HG02938 (cell line): Measurements from ENCODE around the gene GUCD1.
"Not testable (repeated sequence)": the region's sequence is repeated elsewhere in the genome, so short reads cannot be mapped to it uniquely, and the experiment has no call there.

Source experiments
- ATAC-seq: cut with Tn5 transposase; IDR thresholded peaks from one replicate; pipeline ENCODE4 v1.9.1; 2021; ENCODE audit warnings: mild to moderate bottlenecking, moderate library complexity; ENCODE audit not compliant: unreplicated experiment

GUCD1 gene

DNA sequence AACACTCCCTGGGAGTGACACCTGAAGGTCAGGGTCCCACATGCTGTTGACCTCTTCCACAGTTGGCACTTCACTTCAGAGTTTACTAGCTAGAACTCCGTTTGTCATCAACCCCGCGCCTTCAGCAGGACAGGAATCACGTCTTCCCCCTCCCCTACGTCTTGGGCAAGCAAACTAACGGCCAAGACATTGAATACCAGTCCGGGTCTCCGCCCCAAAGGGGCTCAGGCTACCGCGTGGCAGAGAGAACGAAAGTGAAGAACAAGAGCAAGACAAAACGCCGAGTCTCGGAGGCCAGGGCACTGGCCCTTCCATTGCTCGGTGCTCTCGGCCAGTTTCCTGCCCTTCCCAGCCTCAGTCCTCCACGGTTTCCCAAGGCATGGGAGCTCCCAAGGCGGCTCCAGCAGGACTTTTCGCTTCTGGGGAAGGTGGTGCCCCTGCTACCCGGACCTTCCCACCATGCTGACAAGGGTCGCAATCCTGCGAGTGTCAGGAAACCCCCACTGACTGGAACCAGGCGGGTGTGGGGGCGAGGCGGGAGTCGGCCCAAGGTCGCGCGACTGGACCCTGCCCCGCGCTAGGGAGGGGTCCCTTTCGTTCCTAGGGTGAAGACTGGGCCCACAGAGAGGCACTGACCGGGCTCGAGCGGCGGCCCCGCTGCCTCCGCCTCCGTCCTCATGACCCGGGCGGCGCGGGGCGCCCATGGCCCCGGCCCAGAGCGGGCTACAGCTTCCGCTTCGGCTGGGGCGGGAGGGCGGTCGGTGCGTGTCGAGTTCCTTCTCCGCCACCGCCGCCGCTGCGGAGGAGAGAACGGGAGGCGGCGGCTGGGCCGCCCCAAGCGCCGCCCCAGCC lies at the start of gene GUCD1:
GUCD1 (minus strand) TSS at position 826 of the 852 bp plus-strand sequence; CDS start at position 679, 147 bp downstream.
- peak; percentile 5 for ATAC-seq

DNA sequence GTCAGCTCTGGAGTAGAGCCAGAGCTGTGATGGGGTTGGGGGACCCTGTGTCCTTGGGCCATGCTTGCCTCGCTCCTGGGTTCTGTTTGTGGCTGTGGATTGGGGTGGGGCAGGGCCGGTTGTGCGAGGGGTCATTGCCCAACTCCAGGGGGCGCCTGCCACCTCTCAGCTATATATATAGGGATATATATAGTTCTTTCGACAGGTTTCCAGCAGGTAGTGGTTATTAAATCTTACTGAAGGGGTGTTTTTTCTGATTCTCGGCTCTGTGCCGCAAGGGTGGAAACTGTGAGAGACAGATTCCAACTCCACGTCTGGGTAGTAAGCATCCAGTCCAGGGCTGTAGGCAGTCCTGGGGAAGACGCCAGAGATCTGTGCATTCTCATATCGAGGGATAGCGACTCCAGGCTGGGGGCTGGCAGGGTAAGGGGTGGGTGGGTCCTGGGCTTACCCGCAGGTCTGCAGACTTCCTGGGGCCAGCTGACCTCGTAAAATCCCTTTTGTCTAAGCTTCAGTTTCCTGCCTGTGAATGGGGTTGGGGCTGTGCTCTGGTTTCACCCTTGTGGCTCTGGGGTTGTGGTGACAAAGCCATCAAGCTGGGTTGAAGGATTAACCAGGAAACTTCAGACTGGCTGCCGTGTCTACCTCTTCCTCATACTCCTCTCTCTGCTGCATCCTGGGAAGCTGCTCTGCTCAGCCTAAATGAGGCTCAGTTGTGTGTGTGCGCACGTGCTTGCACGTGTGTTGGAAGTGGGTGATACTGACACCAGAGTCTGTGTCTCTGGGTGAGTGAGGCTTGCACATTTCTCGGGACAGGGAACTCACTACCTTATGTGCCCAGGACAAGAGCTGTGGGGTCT lies 49.1 kb upstream of the GUCD1 start:
- not testable (repeated sequence) for ATAC-seq

DNA sequence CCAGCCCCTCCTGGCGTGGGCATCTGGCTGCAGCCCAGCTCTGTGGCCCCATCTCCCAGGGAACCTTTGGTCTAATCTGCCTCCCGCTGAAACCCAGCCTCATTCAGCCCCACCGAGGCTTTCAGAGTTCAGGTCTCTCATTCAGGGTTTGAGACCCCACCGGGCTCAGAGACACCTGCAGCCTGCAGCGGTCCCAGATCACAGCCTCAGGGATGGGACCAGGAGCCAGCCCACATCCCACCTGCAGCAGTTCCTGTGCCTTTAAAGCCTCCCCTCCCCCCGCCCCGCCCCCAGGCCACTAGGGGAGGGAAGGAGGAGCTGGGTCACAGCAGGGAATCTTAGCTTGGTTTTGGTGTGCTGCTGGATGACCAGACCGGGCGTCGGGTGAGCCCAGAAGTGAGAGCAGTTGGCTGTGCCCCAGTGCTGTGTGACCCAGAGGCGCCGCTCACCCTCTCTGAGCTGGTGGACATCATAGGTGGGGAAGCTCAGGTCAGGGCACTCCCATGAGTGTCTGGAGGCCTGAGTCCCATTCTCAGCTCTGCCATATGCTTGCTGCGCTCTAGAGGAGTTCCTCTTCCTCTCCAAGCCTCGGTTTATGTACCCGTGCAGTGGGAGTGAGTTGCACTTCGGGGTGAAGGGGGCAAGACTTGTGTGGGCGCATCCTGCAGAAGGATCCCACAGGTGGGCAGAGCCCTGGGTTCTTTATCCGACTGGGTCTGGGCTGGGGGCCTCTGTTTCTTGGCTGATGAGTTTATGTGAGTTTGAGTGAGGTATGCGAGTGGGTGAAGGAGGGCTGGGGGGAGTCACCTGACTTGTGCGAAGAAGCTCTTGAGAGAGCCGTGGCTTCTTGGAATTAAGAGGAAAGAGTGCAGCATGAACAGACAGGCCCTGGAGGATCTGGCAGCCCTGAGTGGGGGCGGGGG lies 48.2 kb upstream of the GUCD1 start, which contains the start of gene GGT1:
GGT1 (plus strand) TSS at position 347 of the 923 bp plus-strand sequence. CDS start 7,889 bp downstream, outside the sequence.
- not testable (repeated sequence) for ATAC-seq

DNA sequence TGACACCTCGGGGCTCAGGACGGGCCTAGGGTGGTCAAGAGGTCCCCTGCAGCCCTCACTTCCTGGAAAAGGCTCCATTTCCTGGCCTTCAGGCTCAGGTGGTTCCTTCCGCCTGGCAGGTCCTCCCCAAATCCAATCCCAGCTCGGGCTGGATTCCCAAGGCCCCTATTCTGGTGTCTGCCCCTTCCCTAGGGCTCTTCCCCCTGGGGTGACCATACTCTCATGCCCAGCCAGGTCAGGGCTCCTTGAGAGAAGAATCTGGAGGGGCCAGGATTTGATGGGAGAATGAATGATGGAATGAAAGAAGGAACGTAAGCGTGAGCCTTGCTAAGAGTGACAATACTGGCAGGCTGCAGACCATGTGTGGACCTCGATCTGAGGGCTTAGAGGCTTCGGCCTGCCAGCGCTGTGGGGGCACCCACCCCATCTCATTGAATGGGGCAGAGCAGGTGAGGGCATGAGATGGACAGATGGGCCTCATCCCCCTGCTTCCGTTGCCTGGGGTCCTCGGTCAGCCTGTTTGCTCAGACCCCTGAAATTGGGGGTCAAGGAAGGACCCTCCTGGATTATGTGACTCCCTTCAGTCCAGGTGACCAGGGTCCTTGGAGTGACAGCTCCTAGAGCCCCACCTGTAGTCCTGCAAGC lies 47.3 kb upstream of the GUCD1 start:
- not testable (repeated sequence) for ATAC-seq

DNA sequence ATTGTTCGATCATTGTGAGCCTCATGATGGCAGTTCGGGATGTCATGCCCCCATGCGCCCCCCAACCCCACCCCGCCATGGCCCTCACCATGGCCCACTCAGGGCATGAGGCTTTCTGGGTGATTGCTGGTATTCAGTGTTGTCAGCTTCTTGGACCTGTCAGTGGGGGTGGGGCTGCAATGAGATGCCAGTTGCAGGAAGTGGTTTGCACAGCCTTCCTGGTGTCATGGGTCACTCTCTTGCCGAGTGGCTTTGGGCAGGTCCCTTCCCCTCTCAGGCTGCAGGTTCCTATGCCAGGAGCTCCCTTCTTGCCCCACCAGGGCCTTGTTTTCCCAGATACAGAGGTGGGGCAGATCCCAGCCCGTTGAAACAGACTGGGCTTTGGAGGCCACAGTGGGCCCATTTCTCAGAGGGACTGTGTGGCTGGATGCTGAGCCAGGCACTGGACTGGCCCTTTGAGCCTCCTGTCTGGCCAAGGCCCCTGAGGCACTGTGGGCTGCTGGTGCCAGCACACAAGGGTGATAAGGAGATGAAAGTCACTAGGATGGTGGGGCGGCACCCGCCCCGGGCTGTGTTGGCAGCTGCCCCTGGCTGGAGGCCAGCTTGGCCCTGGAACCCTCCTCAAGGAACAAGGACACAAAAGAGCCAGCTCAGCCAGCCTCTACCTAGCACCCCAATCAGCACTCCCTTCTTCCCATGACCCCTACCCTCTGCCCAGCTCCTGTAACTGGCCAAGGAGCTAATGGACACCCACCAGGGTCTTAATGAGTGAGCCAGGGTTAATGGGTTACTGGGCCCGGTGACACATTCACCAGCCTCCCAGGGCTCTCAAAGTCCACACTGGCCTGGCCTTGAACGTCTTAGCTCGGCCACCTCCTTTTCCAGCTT lies 46.5 kb upstream of the GUCD1 start:
- no peak for ATAC-seq

DNA sequence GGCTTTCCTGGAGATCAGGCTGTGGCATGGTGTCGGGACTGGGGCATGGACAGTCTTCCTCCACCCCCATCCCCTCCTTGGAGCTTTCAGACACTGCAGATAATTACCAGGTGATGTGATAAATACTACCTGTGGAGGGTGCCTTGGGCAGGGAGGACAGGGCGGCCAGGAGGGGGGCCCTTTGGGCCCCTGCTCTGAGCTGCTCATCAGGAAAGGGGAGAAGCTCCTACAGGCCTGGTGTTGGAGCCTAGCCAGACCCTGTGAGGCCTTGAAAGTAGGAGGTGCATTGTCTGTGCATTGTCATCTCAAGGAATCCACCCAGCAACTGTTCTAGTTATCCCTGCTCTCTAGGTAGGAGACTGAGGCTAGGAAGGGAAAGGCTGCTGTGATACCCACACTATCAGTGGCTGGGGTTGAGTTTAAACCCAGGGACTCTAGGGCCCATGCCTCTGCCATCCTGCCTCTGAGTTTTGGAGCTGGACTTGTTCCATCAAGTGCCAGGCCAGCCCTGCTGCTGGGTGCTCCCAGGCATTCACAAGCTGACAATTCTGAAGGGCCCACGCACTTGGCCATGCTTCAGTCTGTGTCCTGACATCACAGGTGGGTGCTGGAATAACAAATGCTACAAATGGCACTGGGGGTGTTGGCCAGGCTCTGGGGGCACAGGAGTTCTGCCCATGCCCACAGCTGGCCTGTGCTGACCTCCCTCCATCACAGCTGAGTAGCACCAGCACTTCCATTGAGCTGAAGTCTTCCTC lies 45.2 kb upstream of the GUCD1 start:
- ATAC-seq = not testable (repeated sequence)

DNA sequence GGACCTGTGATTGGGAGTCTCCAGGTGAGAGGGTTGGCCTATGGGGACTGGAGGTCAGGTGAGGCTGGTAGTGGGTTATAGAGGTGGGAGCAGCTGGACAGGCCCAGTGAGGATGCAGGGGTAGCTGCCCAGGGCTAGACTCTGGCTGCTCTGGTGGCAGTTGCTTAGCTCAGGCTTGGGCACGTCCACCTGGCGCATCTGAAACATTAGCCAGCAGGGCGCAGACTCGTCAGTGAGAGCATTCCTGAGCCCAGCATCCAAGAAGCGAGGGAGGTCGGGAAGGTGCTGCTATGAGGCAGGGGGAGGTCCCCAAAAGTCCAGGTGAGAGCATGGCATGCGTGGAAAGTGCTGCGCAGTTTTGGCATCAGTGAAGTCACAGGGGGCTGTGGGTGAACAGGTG lies 44.6 kb upstream of the GUCD1 start:
- ATAC-seq = no peak

DNA sequence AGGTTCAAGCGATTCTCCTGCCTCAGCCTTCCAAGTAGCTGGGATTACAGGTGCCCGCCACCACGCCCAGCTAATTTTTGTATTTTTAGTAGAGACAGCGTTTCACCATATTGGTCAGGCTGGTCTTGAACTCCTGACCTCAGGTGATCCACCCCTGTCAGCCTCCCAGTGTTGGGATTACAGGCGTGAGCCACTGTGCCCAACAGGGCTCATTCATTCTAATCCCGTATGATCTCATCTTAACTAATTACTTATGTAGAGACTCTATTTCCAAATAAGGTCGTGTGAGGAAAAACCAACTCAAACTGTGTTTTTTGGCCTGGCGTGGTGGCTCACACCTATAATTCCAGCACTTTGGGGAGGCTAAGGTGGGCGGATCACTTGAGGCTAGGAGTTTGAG lies 42.1 kb upstream of the GUCD1 start:
- ATAC-seq = not testable (repeated sequence)

DNA sequence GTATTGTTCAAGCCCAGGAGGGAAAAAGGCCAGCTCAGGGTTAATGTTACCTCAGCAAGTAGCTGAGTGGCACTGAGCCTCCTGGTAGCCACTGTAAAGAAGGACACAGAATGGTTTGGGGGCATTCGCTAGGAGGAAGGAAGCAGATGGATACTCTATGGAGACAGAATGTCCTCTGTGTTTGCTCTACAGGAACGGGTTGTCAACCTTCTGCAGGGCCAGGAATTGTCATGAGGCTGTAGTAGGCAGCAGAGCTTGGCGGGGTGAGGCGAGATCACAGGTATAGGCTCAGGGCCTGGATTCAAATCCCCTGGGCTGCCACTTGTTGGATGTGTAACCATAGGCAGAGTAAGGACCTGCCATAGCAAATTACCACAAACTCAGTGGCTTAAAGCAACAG lies 40.9 kb upstream of the GUCD1 start:
- ATAC-seq = no peak

DNA sequence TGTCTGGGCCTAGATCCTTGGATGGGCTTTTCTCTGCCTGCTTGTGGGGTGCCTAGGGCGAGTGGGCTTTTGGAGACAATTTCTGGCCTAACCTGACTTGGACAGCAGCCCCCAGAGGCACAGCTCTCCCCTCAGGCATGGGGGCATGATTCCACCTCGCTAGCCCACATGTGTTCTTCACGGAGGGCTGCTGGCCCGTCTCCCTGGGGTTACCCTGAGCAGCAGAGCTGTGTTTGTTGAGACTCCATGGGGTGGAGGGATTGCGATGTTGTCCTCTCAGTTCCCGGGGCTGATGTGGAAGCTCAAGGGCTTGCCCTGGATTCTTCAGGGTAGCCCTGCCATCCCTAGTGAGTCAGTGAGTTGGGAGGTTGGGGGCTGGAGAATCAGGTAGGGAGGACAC lies 40.3 kb upstream of the GUCD1 start:
- ATAC-seq = no peak

DNA sequence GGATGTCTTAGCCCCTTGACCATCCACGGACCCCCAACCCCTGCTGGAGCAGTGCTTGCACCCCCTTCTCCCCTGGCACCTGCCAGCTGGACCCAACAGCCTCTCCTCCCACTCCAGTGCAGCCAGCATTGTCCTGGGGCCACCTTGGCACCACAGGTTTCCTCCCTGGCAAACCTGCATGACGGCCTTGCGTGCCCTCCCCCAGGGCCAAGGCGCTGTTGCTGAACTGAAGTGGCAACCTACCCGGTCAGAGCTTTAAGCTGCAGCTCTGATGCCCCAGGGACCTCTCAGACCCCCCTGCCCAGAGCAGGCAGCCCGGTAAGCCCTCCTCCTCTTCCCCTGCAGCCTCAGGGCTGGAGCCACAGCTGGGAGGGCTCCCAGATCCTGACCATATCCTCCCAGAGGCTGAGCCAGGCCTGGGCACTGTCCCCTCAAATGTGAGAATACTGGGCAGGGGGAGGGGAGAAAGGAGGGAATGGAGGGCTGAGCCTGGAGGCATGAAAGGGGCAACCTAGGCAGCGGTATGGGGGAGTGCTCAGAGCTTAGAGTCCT lies 39.7 kb upstream of the GUCD1 start:
- no peak for ATAC-seq

DNA sequence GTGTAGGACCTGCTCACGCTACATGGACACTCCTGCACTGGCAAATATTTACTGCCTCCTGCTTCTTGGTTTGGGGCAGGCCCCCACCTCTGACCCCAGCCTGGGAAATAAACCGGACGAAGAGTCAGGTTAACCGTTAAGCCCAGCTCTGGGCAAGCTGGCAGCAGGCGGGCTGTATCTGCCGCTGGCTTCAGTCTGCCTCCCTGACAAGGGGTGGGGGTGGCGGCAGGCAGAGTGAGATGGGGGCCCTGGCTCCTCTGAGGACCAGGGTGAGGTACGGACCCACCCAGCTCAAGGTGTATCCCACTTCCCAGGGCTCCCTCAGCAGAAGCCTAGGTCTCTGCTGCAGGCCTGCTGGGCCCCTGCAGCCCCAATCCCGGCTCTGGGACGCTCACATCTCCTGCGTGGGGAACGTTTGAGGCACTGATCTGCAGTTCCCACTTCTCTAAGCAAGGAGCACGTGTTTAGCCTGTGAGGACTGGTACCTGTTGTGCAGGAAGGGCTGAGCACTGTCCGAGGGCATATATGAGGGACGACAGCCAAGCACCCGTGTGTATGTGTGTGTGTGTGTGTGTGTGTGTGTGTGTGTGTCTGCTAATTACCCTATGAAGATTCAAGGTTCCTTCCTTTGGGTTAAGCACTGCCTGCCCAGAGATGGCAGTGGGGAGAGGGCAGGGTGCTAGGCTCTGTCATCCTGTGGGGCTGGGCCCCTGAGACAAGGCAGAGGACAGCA lies 39.1 kb upstream of the GUCD1 start:
- ATAC-seq = no peak

DNA sequence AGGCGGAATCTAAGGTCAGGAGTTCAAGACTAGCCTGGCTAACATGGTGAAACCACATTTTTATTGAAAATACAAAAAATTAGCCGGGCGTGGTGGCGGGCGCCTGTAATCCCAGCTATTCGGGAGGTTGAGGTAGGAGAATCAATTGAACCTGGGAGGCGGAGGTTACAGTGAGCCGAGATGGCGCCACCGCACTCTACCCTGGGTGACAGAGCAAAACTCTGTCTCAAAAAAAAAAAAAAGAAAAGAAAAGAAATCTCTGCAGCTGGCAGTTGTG lies 38.6 kb upstream of the GUCD1 start:
- not testable (repeated sequence) for ATAC-seq

DNA sequence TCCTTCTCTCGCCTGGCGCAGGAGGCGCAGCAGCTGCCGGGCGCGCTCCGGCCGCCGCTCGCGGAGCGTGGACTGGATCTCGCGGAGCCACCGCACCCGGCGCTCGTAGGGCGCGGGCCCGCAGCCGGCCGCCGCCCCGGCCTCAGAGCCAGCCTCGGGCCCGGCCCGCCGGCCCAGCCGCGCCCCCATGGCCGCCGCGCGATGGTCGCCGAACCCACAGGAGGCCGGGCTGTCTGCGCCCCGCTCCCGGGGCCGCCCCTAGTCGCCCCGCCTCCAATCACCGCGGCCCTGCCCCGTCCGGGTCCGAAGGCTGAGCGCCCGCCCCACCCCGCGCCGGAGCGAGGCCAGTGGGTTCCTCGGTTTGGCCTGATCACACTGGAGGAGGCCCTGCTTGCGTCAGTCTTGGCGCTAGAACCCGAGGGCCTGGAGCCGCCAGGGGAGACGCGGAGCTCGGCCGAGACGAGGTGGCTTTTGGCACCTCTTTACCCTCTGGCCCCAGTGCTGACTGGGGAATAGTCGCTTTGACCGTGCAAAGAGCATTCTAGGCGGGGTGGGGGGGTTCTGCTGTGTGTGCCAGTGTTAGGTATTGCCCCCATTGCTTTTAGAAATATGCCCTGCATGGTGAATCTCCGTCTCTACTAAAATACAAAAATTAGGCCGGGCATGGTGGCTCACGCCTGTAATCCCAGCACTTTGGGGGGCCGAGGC lies 38.1 kb upstream of the GUCD1 start, which contains the start of gene LRRC75B:
LRRC75B (minus strand) TSS at position 223 of the 708 bp plus-strand sequence; CDS start at position 189, 34 bp downstream.
- ATAC-seq = no peak

DNA sequence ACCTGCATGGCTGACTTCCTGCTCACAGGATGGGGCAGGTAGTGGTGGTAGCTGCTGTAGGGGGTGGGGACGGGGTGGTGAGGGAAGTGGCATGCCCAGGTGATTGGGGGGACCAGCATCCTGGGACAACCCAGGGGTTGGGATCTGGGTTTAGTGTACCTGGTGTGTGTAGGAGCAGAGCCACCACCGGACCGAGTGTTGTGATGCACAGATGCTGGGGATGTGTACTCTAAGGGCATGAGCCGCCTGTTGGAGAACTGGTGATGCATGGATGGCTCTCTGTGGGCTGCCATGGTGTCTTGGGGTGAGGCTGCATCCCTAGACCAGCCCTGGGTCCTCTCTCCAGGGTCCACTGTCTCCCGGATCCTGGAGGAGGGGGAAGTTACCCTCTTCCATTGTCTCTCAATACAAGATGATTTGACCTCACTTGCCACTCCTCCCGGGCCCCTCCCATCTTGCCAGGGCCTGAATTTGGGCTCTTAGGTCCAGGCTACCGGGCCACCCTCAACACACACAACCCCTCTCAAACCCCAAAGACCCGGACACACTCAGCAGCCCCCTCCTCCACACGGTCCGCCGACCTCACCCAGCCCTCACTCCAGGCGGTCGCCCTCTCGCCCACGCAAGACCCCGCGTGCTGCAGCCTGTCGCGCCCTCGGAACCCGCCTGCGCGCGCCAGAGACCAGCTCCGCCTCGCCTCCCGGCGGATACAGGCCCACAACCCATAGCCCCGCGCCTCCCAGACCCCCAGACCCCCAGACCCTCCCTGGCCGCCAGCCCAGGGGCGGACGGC lies 37.3 kb upstream of the GUCD1 start:
- no peak for ATAC-seq

DNA sequence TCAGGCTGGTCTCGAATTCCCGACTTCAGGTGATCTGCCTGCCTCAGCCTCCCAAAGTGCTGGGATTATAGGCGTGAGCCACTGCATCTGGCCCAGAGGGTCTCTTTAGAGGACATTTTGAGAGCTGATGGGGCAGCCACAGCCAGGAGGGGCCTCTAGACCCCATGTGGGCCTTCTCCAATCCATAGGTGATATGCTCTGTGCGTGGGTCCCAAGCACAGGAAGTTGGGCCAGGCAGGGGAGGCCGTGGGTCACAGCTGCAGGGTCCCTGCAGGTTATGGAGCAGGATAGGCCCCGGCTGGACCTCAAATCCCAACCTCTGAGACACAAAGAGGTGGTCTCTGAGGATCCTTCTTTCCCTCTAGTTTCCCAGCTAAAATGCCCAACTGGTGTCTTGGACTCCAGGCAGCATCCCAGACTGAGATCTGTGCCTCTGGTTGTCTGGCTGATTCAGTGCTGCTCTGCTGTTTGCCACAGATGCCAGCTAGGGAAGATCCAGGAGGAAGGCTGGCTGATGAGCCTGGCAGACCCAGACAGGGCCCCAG lies 36.4 kb upstream of the GUCD1 start:
- no peak for ATAC-seq
